ENCODE data around the gene APOBEC3C.
"Not testable (repeated sequence)": the region's sequence is repeated elsewhere in the genome, so short reads cannot be mapped to it uniquely, and the experiment has no call there.

DNA sequence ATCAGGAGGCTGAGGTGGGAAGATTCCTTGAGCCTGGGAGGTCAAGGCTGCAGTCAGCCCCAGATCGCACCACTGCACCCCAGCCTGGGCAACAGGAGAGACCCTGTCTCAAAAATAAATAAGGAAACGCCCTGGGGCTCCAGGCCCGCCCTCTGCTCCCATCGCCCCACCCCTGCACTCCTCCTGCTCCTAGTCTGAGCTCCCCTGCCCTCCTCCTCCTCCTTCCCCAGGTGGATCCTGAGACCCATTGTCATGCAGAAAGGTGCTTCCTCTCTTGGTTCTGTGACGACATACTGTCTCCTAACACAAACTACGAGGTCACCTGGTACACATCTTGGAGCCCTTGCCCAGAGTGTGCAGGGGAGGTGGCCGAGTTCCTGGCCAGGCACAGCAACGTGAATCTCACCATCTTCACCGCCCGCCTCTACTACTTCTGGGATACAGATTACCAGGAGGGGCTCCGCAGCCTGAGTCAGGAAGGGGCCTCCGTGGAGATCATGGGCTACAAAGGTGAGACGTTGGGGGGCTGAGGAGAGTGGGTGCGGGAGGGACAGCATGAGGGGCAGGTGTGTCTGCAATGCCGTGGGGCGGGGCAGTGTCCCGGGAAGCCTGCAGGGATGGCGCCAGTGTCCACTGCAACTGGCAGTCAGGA, 37.9 kb downstream of the APOBEC3C start:
- TF ChIP-seq, protein P1, sequence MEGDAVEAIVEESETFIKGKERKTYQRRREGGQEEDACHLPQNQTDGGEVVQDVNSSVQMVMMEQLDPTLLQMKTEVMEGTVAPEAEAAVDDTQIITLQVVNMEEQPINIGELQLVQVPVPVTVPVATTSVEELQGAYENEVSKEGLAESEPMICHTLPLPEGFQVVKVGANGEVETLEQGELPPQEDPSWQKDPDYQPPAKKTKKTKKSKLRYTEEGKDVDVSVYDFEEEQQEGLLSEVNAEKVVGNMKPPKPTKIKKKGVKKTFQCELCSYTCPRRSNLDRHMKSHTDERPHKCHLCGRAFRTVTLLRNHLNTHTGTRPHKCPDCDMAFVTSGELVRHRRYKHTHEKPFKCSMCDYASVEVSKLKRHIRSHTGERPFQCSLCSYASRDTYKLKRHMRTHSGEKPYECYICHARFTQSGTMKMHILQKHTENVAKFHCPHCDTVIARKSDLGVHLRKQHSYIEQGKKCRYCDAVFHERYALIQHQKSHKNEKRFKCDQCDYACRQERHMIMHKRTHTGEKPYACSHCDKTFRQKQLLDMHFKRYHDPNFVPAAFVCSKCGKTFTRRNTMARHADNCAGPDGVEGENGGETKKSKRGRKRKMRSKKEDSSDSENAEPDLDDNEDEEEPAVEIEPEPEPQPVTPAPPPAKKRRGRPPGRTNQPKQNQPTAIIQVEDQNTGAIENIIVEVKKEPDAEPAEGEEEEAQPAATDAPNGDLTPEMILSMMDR (IDR thresholded peaks at IDR 0.05), result not testable (repeated sequence)
- not testable (repeated sequence) for TF ChIP-seq SIN3A (IDR thresholded peaks at IDR 0.05; ENCODE audit: borderline replicate concordance, insufficient read depth, low read depth, low read length); POLR2AphosphoS5 (IDR thresholded peaks at IDR 0.05; ENCODE audit: low read depth, low read length); TCF7L2 (IDR thresholded peaks at IDR 0.05; ENCODE audit: low read depth, low read length)
- TF ChIP-seq, protein P2, sequence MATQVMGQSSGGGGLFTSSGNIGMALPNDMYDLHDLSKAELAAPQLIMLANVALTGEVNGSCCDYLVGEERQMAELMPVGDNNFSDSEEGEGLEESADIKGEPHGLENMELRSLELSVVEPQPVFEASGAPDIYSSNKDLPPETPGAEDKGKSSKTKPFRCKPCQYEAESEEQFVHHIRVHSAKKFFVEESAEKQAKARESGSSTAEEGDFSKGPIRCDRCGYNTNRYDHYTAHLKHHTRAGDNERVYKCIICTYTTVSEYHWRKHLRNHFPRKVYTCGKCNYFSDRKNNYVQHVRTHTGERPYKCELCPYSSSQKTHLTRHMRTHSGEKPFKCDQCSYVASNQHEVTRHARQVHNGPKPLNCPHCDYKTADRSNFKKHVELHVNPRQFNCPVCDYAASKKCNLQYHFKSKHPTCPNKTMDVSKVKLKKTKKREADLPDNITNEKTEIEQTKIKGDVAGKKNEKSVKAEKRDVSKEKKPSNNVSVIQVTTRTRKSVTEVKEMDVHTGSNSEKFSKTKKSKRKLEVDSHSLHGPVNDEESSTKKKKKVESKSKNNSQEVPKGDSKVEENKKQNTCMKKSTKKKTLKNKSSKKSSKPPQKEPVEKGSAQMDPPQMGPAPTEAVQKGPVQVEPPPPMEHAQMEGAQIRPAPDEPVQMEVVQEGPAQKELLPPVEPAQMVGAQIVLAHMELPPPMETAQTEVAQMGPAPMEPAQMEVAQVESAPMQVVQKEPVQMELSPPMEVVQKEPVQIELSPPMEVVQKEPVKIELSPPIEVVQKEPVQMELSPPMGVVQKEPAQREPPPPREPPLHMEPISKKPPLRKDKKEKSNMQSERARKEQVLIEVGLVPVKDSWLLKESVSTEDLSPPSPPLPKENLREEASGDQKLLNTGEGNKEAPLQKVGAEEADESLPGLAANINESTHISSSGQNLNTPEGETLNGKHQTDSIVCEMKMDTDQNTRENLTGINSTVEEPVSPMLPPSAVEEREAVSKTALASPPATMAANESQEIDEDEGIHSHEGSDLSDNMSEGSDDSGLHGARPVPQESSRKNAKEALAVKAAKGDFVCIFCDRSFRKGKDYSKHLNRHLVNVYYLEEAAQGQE (IDR thresholded peaks at IDR 0.05; ENCODE audit: insufficient read depth in 1 of 2, low read depth in 2 of 2, low read length in 1 of 2), result not testable (repeated sequence)
